ENCODE data around the gene ING1.
A peak's percentile ranks its signal among the peaks of the same experiment; 100 is the strongest.
"Not testable (repeated sequence)": the region's sequence is repeated elsewhere in the genome, so short reads cannot be mapped to it uniquely, and the experiment has no call there.

Gene ING1

GRCh38 chr13:110700186-110700585 is 13.3 kb upstream of the ING1 start:
- peaks cover 19 to 39% of the 10 kb centered on the region in 2 donors for H3K4me1 Mint-ChIP-seq (ENCODE audit: low read depth in 2 of 2)
- DNase-seq = no peak
- H3K27me3 Mint-ChIP-seq = no peaks in the 10 kb centered on the region
- no peak overlapping the region for H3K4me3 Mint-ChIP-seq
- no peaks in the 10 kb centered on the region for H3K9me3 Mint-ChIP-seq
- H3K27ac Mint-ChIP-seq = no peak overlapping the region
- peaks cover 37% of the 10 kb centered on the region for H3K36me3 Mint-ChIP-seq (ENCODE audit: insufficient read depth)
- no peak for ATAC-seq (replicated peaks)

- Mint-ChIP-seq H3K27me3 (no peaks in the 10 kb centered on the region), H3K36me3 (ENCODE audit: insufficient read depth) (peaks cover 37% of the 10 kb centered on the region), H3K27ac (no peak overlapping the region), H3K4me3 (no peak overlapping the region), H3K9me3 (no peaks in the 10 kb centered on the region), H3K4me1 (ENCODE audit: low read depth in 2 of 2) (peaks cover 20 to 39% of the 10 kb centered on the region in 2 donors)
- DNase-seq = no peak
- ATAC-seq (replicated peaks) = no peak
Measured at GRCh38 chr13:110700641-110701040, 12.9 kb upstream of the ING1 start.

GRCh38 chr13:110701061-110701460 is 12.4 kb upstream of the ING1 start:
- Mint-ChIP-seq H3K36me3 (ENCODE audit: insufficient read depth) (peaks cover 37% of the 10 kb centered on the region), H3K4me1 (ENCODE audit: low read depth in 2 of 2) (peaks cover 20 to 39% of the 10 kb centered on the region in 2 donors)
- not testable (repeated sequence) for DNase-seq; H3K9me3 Mint-ChIP-seq; H3K27me3 Mint-ChIP-seq; H3K4me3 Mint-ChIP-seq; ATAC-seq (replicated peaks); H3K27ac Mint-ChIP-seq

- ATAC-seq (replicated peaks) (no peak), DNase-seq (no peak)
- no peak overlapping the region for H3K27ac Mint-ChIP-seq
- H3K4me3 Mint-ChIP-seq = no peak overlapping the region
- no peaks in the 10 kb centered on the region for H3K9me3 Mint-ChIP-seq
- peaks cover 37% of the 10 kb centered on the region for H3K36me3 Mint-ChIP-seq (ENCODE audit: insufficient read depth)
- H3K4me1 Mint-ChIP-seq (ENCODE audit: low read depth in 2 of 2) = peaks cover 29 to 39% of the 10 kb centered on the region in 2 donors
- no peaks in the 10 kb centered on the region for H3K27me3 Mint-ChIP-seq
Measured at GRCh38 chr13:110702089-110702488, 11.4 kb upstream of the ING1 start.

- Mint-ChIP-seq H3K27me3 (no peaks in the 10 kb centered on the region), H3K36me3 (ENCODE audit: insufficient read depth) (peaks cover 35% of the 10 kb centered on the region), H3K27ac (no peak overlapping the region), H3K9me3 (no peaks in the 10 kb centered on the region), H3K4me1 (ENCODE audit: low read depth in 2 of 2) (peaks cover 31 to 35% of the 10 kb centered on the region in 2 donors), H3K4me3 (no peak overlapping the region)
- DNase-seq (no peak), ATAC-seq (replicated peaks) (no peak)
Measured at GRCh38 chr13:110702591-110703526, 10.6 kb upstream of the ING1 start.

- peak overlapping the region; percentile 88 to 90 for H3K4me3 Mint-ChIP-seq
- peaks cover 23 to 24% of the 10 kb centered on the region in 2 donors for H3K4me1 Mint-ChIP-seq (ENCODE audit: low read depth in 2 of 2)
- H3K9me3 Mint-ChIP-seq = no peaks in the 10 kb centered on the region
- H3K36me3 Mint-ChIP-seq (ENCODE audit: insufficient read depth) = peaks cover 20% of the 10 kb centered on the region
- no peak for DNase-seq
- peak overlapping the region; percentile 72 to 78 for H3K27ac Mint-ChIP-seq
- no peak for ATAC-seq (replicated peaks)
- no peaks in the 10 kb centered on the region for H3K27me3 Mint-ChIP-seq
Measured at GRCh38 chr13:110705356-110705825, 8.1 kb upstream of the ING1 start.

GRCh38 chr13:110705826-110706569 is 7.5 kb upstream of the ING1 start, which contains the start of gene CARS2:
Gene CARS2, minus strand, starts transcription at chr13:110706116. Its CDS starts 23 bp downstream, at chr13:110706093.
- Mint-ChIP-seq H3K27ac (peak within 1 kb of the TSS; percentile 72 to 78), H3K36me3 (ENCODE audit: insufficient read depth) (peaks cover 14% of the 10 kb centered on the region), H3K4me3 (peak within 1 kb of the TSS; percentile 88 to 90), H3K27me3 (no peaks in the 10 kb centered on the region), H3K4me1 (ENCODE audit: low read depth in 2 of 2) (peaks cover 23 to 24% of the 10 kb centered on the region in 2 donors), H3K9me3 (no peaks in the 10 kb centered on the region)
- ATAC-seq (replicated peaks) (peak; percentile 88), DNase-seq (peak; percentile 74 to 79 (median 78))

- Mint-ChIP-seq H3K4me3 (peak overlapping the region; percentile 88 to 90), H3K27ac (peak overlapping the region; percentile 72 to 78), H3K27me3 (no peaks in the 10 kb centered on the region), H3K36me3 (ENCODE audit: insufficient read depth) (peaks cover 14% of the 10 kb centered on the region), H3K4me1 (ENCODE audit: low read depth in 2 of 2) (peaks cover 22 to 29% of the 10 kb centered on the region in 2 donors), H3K9me3 (no peaks in the 10 kb centered on the region)
- DNase-seq (no peak), ATAC-seq (replicated peaks) (no peak)
Measured at GRCh38 chr13:110706570-110707372, 6.7 kb upstream of the ING1 start.

GRCh38 chr13:110712081-110712848 is 1.2 kb upstream of the ING1 start:
- H3K27me3 Mint-ChIP-seq = no peaks in the 10 kb centered on the region
- peak overlapping the region; percentile 96 to 99 for H3K27ac Mint-ChIP-seq
- no peaks in the 10 kb centered on the region for H3K9me3 Mint-ChIP-seq
- ATAC-seq (replicated peaks) (peak; percentile 34), DNase-seq (peak in 2 of 3 experiments; percentile 79 to 83)
- H3K36me3 Mint-ChIP-seq (ENCODE audit: insufficient read depth) = peaks cover 57% of the 10 kb centered on the region
- H3K4me3 Mint-ChIP-seq = peak overlapping the region; percentile 89 to 95
- H3K4me1 Mint-ChIP-seq (ENCODE audit: low read depth in 2 of 2) = peaks cover 12 to 17% of the 10 kb centered on the region in 2 donors

- Mint-ChIP-seq H3K4me1 (ENCODE audit: low read depth in 2 of 2) (peaks cover 20 to 22% of the 10 kb centered on the region in 2 donors), H3K27ac (peak overlapping the region; percentile 96 to 99), H3K9me3 (no peaks in the 10 kb centered on the region), H3K36me3 (ENCODE audit: insufficient read depth) (peaks cover 57% of the 10 kb centered on the region), H3K4me3 (peak overlapping the region; percentile 89 to 95), H3K27me3 (no peaks in the 10 kb centered on the region)
- peak; percentile 56 for ATAC-seq (replicated peaks)
- peak; percentile 99 for DNase-seq
Measured at GRCh38 chr13:110712849-110713641, 455 bp upstream of the ING1 start.

- DNase-seq (peak; percentile 61 to 66 (median 65)), ATAC-seq (replicated peaks) (peak; percentile 7)
- Mint-ChIP-seq H3K27me3 (no peaks in the 10 kb centered on the region), H3K9me3 (no peaks in the 10 kb centered on the region), H3K36me3 (ENCODE audit: insufficient read depth) (peaks cover 54% of the 10 kb centered on the region), H3K4me1 (ENCODE audit: low read depth in 2 of 2) (peaks cover 22% of the 10 kb centered on the region in 2 donors), H3K4me3 (peak overlapping the region; percentile 89 to 95), H3K27ac (peak overlapping the region; percentile 96 to 99)
Measured at GRCh38 chr13:110713981-110714796, 689 bp downstream of the ING1 start.
